ENCODE data around the gene NDUFA13. TPM values are rescaled to one million over a fixed set of nuclear protein-coding genes. Genes with fewer than 3 reads are reported as not detected.

The NDUFA13 gene
- total RNA-seq, 4 donors from 2014 or later, result 57.4 to 97.2 (median 63.9) TPM

GRCh38 chr19:19566306-19566705 lies 50.3 kb downstream of the NDUFA13 start:
- no peak for TF ChIP-seq CTCF (IDR thresholded peaks at IDR 0.05)
- DNase-seq (ENCODE audit: low spot score), result no peak
- no peak for ATAC-seq (ENCODE audit: low FRiP score)

- ATAC-seq (ENCODE audit: low FRiP score) (no peak), DNase-seq (ENCODE audit: low spot score) (no peak)
- no peak for TF ChIP-seq CTCF (IDR thresholded peaks at IDR 0.05)
These were observed 51.4 kb downstream of the NDUFA13 start for GRCh38 chr19:19567391-19567790.

- TF ChIP-seq CTCF (IDR thresholded peaks at IDR 0.05), result no peak
- ATAC-seq (ENCODE audit: low FRiP score), result no peak
- DNase-seq (ENCODE audit: low spot score), result no peak
These were observed 53.1 kb downstream of the NDUFA13 start for GRCh38 chr19:19568802-19569756.

GRCh38 chr19:19570571-19570970 lies 54.5 kb downstream of the NDUFA13 start:
- no peak for DNase-seq (ENCODE audit: low spot score)
- no peak for TF ChIP-seq CTCF (IDR thresholded peaks at IDR 0.05)
- ATAC-seq (ENCODE audit: low FRiP score), result no peak

GRCh38 chr19:19571071-19571786 lies 55.2 kb downstream of the NDUFA13 start:
- DNase-seq (ENCODE audit: low spot score) (no peak), ATAC-seq (ENCODE audit: low FRiP score) (no peak)
- TF ChIP-seq CTCF (IDR thresholded peaks at IDR 0.05), result no peak

GRCh38 chr19:19575411-19575810 lies 59.4 kb downstream of the NDUFA13 start:
- ATAC-seq (ENCODE audit: low FRiP score) (no peak), DNase-seq (ENCODE audit: low spot score) (no peak)
- no peak for TF ChIP-seq CTCF (IDR thresholded peaks at IDR 0.05)

Other genes with a start within 250 kb of the NDUFA13 start
- under 1 TPM in 2 of 4 donors, not detected in 2; 0.31 to 0.47 TPM for gene TM6SF2, start 242.9 kb upstream of the NDUFA13 start, total RNA-seq
- gene SUGP1, start 195.7 kb upstream of the NDUFA13 start, total RNA-seq, result 10 to 100 TPM; 22.8 to 31.2 (median 24.8) TPM
- 10 to 100 TPM; 27.6 to 78.5 (median 44.3) TPM for gene MAU2, start 195.4 kb upstream of the NDUFA13 start, total RNA-seq
- gene GATAD2A, start 110.5 kb upstream of the NDUFA13 start, total RNA-seq, result 10 to 100 TPM; 25.9 to 80.3 (median 35.9) TPM
- gene TSSK6, start 677 bp upstream of the NDUFA13 start, total RNA-seq, result 1 to 10 TPM in 2 of 4 donors, under 1 TPM in 1, not detected in 1; 0.75 to 3.6 (median 1.3) TPM
- 1 to 10 TPM in 1 of 4 donors, under 1 TPM in 3; 0.75 to 1.1 (median 0.90) TPM for gene YJEFN3, start 12.7 kb downstream of the NDUFA13 start, total RNA-seq
- 1 to 10 TPM in 1 of 4 donors, under 1 TPM in 3; 0.28 to 2.2 (median 0.38) TPM for gene CILP2, start 22.0 kb downstream of the NDUFA13 start, total RNA-seq
- gene PBX4, start 102.5 kb downstream of the NDUFA13 start, total RNA-seq, result 10 to 100 TPM in 1 of 4 donors, 1 to 10 TPM in 3; 2.2 to 10.1 (median 3.5) TPM
- 10 to 100 TPM in 1 of 4 donors, 1 to 10 TPM in 3; 6.5 to 26.0 (median 7.7) TPM for gene LPAR2, start 112.0 kb downstream of the NDUFA13 start, total RNA-seq
- gene GMIP, start 127.4 kb downstream of the NDUFA13 start, total RNA-seq, result 10 to 100 TPM in 3 of 4 donors, 1 to 10 TPM in 1; 7.7 to 47.3 (median 18.7) TPM
- gene ATP13A1, start 147.5 kb downstream of the NDUFA13 start, total RNA-seq, result 100 to 1,000 TPM; 100 to 255 (median 143) TPM
- gene ZNF101, start 152.6 kb downstream of the NDUFA13 start, total RNA-seq, result 1 to 10 TPM; 3.0 to 9.1 (median 6.3) TPM
- 1 to 10 TPM; 5.0 to 8.5 (median 5.5) TPM for gene ZNF14, start 216.9 kb downstream of the NDUFA13 start, total RNA-seq